Right lobe of liver (tissue), 6 donors: ENCODE results near the gene C19orf81. TPM values are rescaled to one million over a fixed set of nuclear protein-coding genes. Genes with fewer than 3 reads are reported as not detected.

Experiments used
- ATAC-seq, 4 donors: fragments of 200-7000 bp; cut with Tn5 transposase; one replicate each; pipeline ENCODE4 v1.9.1; 2020; ENCODE audit warnings: mild to moderate bottlenecking in 4 of 4, moderate library complexity in 4 of 4
- DNase-seq, 3 donors: peaks; one replicate each; pipeline ENCODE4 v3.0.0-alpha.2; 2020
- H3K27ac ChIP-seq, 3 donors: fragments of 200-600 bp; one replicate each; pipeline ENCODE4 v1.8.0; 2022
- H3K27me3 ChIP-seq, 2 donors: fragments of 200-600 bp; one replicate each; pipeline ENCODE4 v1.8.0; 2022
- H3K36me3 ChIP-seq, 4 donors: fragments of 200-600 bp; sonication (generic) in 1 of 4; one replicate each; pipeline versions ENCODE4 v1.5.1 to v1.8.0; 2017 to 2022; ENCODE audit warnings: control low read depth in 1 of 4
- H3K4me1 ChIP-seq, 4 donors: fragments of 200-600 bp; sonication (generic) in 1 of 4; one replicate each; pipeline versions ENCODE4 v1.5.1 to v1.8.0; 2017 to 2022; ENCODE audit warnings: control low read depth in 1 of 4
- H3K4me3 ChIP-seq, 3 donors: fragments of 200-600 bp; one replicate each; pipeline ENCODE4 v1.8.0; 2022
- H3K9me3 ChIP-seq, 4 donors: fragments of 200-600 bp; sonication (generic) in 1 of 4; one replicate each; pipeline versions ENCODE4 v1.5.1 to v1.8.0; 2017 to 2022; ENCODE audit warnings: control low read depth in 1 of 4
- POLR2A ChIP-seq: fragments of 450-650 bp; IDR thresholded peaks from one replicate; pipeline ENCODE4 v1.6.1; 2017; ENCODE audit warnings: antibody characterized with exemption, mild to moderate bottlenecking
- WGBS: methylation state at CpG from one replicate; pipeline ENCODE4 v1.1.6; 2018; ENCODE audit warnings: low coverage, low lambda C conversion rate; ENCODE audit not compliant: insufficient coverage; ENCODE audit errors: missing lambda C conversion rate; 5-methylcytosine and 5-hydroxymethylcytosine counted together
- intact Hi-C, 2 donors: fragments of 100-400 bp; cut with DNase I; formaldehyde crosslinking; loops; one replicate each; pipeline versions ENCODE4 v1.11.2 to v1.14.1; 2022
- total RNA-seq, 6 experiments: library from RNA; depleted of rRNA in 2 of 6; stranded (reverse); fragments of >200 nt in 2 of 6; fragmentation: NEBNext Ultra II Directional in 3 of 6; extraction: Animal tissue kit (Norgen Biotek cat#: 25700) in 3 of 6; gene quantifications; one replicate each; pipeline versions ENCODE4 v1.1.0 to v1.2.4, GENCODE V29; 2016 to 2023
- TF ChIP-seq, protein P1 (sequence below), 4 donors: fragments of 200-600 bp in 3 of 4; fragments of 450-650 bp in 1 of 4; IDR thresholded peaks; one replicate each; pipeline versions ENCODE4 v1.5.1 to v1.8.0; 2016 to 2022; ENCODE audit warnings: antibody characterized with exemption in 4 of 4, mild to moderate bottlenecking in 2 of 4
- donor health status: DM: no; HTN: yes; CAD: no.
- donor health status: DM: no; HTN: no; CAD: no.
- donor health status: DM: no; HTN: no; CAD: no.
- donor health status: DM: no; HTN: yes; CAD: no.
- donor health status: DM: no; HTN: yes; CAD: no.

Gene C19orf81
- total RNA-seq, 6 experiments from 2014 or later = not detected

DNA sequence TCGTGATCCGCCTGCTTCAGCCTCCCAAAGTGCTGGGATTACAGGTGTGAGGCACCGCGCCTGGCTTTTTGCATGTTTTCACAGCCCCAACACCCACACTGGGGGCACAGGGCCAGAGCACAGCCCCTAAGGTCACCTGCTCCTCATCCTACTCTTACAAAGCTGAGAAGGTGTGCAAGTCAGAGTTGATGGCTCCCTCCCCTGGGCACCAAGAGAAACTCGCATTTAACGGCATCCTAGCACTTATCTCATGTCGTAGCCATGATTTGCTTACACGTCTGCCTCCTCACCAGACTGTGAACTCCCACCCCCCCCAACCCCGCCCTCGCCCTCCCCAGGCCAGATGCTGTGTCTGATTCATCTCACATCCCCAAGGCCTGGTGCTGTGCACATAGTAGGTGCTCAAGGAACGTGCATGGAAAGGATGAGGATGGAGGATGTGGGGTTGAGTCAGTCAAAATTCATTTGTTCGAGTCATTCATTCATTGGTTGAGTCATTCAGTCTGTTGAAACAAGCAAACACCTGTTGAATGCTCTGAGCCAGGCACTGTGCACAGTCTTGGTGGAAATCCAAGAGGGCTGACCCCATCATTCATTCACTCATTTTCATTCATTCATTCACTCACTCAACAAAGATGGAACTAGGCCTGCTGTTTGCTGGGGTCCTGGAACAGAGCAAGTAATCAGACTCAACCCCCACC, 59.1 kb downstream of the C19orf81 start:
- H3K36me3 ChIP-seq = no peaks in the 10 kb centered on the region
- H3K27me3 ChIP-seq = no peaks in the 10 kb centered on the region
- WGBS = 36% methylated on average over 10 of the region's 12 CpGs
- DNase-seq (no peak), ATAC-seq (no peak)
- H3K4me1 ChIP-seq = no peaks in the 10 kb centered on the region
- H3K4me3 ChIP-seq = no peak overlapping the region
- TF ChIP-seq, protein P1, sequence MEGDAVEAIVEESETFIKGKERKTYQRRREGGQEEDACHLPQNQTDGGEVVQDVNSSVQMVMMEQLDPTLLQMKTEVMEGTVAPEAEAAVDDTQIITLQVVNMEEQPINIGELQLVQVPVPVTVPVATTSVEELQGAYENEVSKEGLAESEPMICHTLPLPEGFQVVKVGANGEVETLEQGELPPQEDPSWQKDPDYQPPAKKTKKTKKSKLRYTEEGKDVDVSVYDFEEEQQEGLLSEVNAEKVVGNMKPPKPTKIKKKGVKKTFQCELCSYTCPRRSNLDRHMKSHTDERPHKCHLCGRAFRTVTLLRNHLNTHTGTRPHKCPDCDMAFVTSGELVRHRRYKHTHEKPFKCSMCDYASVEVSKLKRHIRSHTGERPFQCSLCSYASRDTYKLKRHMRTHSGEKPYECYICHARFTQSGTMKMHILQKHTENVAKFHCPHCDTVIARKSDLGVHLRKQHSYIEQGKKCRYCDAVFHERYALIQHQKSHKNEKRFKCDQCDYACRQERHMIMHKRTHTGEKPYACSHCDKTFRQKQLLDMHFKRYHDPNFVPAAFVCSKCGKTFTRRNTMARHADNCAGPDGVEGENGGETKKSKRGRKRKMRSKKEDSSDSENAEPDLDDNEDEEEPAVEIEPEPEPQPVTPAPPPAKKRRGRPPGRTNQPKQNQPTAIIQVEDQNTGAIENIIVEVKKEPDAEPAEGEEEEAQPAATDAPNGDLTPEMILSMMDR (IDR thresholded peaks at IDR 0.05) = no peak
- no peak for TF ChIP-seq POLR2A
- intact Hi-C loops = no loop called here
- H3K9me3 ChIP-seq = no peaks in the 10 kb centered on the region
- H3K27ac ChIP-seq = no peak overlapping the region

Other genes with a start within 250 kb of the C19orf81 start
- under 1 TPM in 1 of 6 experiments, not detected in 5; 0.51 TPM for gene SPIB, start 230.5 kb upstream of the C19orf81 start, total RNA-seq
- under 1 TPM in 3 of 6 experiments, not detected in 3; 0.12 to 0.56 (median 0.30) TPM for gene MYBPC2, start 216.6 kb upstream of the C19orf81 start, total RNA-seq
- 10 to 100 TPM; 48.6 to 82.8 (median 74.2) TPM for gene EMC10, start 172.9 kb upstream of the C19orf81 start, total RNA-seq
- 1 to 10 TPM in 5 of 6 experiments, under 1 TPM in 1; 0.68 to 2.3 (median 1.5) TPM for gene GARIN5A, start 172.6 kb upstream of the C19orf81 start, total RNA-seq
- 10 to 100 TPM; 15.0 to 27.5 (median 19.1) TPM for gene JOSD2, start 138.3 kb upstream of the C19orf81 start, total RNA-seq
- gene ASPDH, start 135.5 kb upstream of the C19orf81 start, total RNA-seq = 10 to 100 TPM; 22.1 to 67.8 (median 44.8) TPM
- gene LRRC4B, start 81.0 kb upstream of the C19orf81 start, total RNA-seq = 1 to 10 TPM in 1 of 6 experiments, under 1 TPM in 5; 0.22 to 1.2 (median 0.52) TPM
- gene SYT3, start 9.6 kb upstream of the C19orf81 start, total RNA-seq = not detected
- gene SHANK1, start 70.4 kb downstream of the C19orf81 start, total RNA-seq = under 1 TPM in 4 of 6 experiments, not detected in 2; 0.07 to 0.62 (median 0.25) TPM
- gene CLEC11A, start 73.9 kb downstream of the C19orf81 start, total RNA-seq = 1 to 10 TPM; 1.7 to 9.9 (median 5.0) TPM
- not detected for gene GPR32, start 121.0 kb downstream of the C19orf81 start, total RNA-seq
- gene ACP4, start 141.0 kb downstream of the C19orf81 start, total RNA-seq = under 1 TPM in 1 of 6 experiments, not detected in 5; 0.37 TPM
- not detected for gene KLK1, start 174.3 kb downstream of the C19orf81 start, total RNA-seq
- not detected for gene KLK15, start 184.1 kb downstream of the C19orf81 start, total RNA-seq
- gene KLK3, start 205.5 kb downstream of the C19orf81 start, total RNA-seq = not detected
- not detected for gene KLK2, start 224.0 kb downstream of the C19orf81 start, total RNA-seq